H1 (cell line): ENCODE results near the gene ARID5B. TPM values are rescaled to one million over a fixed set of nuclear protein-coding genes. Genes with fewer than 3 reads are reported as not detected.

Experiments
- BCL11A ChIP-seq, 2 experiments: IDR thresholded peaks; one replicate each; pipeline ENCODE4 v1.6.1; 2011; ENCODE audit warnings: low read depth in 2 of 2, low read length in 2 of 2, mild to moderate bottlenecking in 2 of 2
- CEBPB ChIP-seq: IDR thresholded peaks from 2 replicates; pipeline ENCODE4 v1.6.1; 2012; ENCODE audit warnings: low read depth, low read length
- KDM5A ChIP-seq: fragments of 200-600 bp; IDR thresholded peaks from 2 replicates; pipeline ENCODE4 v1.7.1; 2012; ENCODE audit warnings: mild to moderate bottlenecking, low read length, inconsistent platforms, mixed read lengths
- SIX5 ChIP-seq: IDR thresholded peaks from 2 replicates; pipeline ENCODE4 v1.6.1; 2011; ENCODE audit warnings: mild to moderate bottlenecking, low read depth, low read length
- polyA plus RNA-seq, 7 experiments: library from polyadenylated mRNA; depleted of rRNA in 3 of 7; stranded (reverse) in 5 of 7; unstranded in 2 of 7; fragments of >200 nt in 5 of 7; fragments of 200-250 nt in 2 of 7; gene quantifications; 1 replicate in 5 of 7; 2 replicates in 1 of 7; 4 replicates in 1 of 7; pipeline versions ENCODE4 v1.2.1 to v1.2.3, GENCODE V29; 2011 to 2013; ENCODE audit warnings: missing spikeins in 2 of 7, mixed read lengths in 2 of 7
- total RNA-seq: library from RNA; stranded (reverse); fragmentation: NEBNext Ultra II Directional; extraction: Animal tissue kit (Norgen Biotek cat#: 25700); gene quantifications from 2 replicates; pipeline ENCODE4 v1.2.1, GENCODE V29; 2021

The ARID5B gene
- total and polyA plus RNA-seq, 2 of the 8 experiments (the other 6 are each of a cell fraction or from before 2014, with no cell fraction given) = 0.21 to 1.1 TPM

- TF ChIP-seq KDM5A (no peak), BCL11A (IDR thresholded peaks at IDR 0.05; ENCODE audit: low read depth in 2 of 2, low read length in 2 of 2) (no peak), CEBPB (no peak), SIX5 (no peak)
Observed at GRCh38 chr10:62088786-62089185, 187.3 kb downstream of the ARID5B start (continued).
